GM18507 (cell line): ENCODE results near the gene TMEM178B.

ENCODE experiments used
- DNase-seq: peaks from one replicate; pipeline ENCODE4 v3.0.0; 2011; ENCODE audit warnings: low read depth; ENCODE audit not compliant: insufficient read length; ENCODE audit errors: extremely low spot score
- FAIRE-seq: peaks from 2 replicates; lab custom pipeline; 2011; peaks lifted over from hg19 to GRCh38; lab: Jason Lieb, UNC

TMEM178B gene

GRCh38 chr7:141203177-141203576, 129.3 kb downstream of the TMEM178B start:
- no peak for FAIRE-seq
- DNase-seq = no peak

- no peak for DNase-seq
- FAIRE-seq = no peak
Measured at GRCh38 chr7:141203586-141203985, 129.7 kb downstream of the TMEM178B start.

DNA sequence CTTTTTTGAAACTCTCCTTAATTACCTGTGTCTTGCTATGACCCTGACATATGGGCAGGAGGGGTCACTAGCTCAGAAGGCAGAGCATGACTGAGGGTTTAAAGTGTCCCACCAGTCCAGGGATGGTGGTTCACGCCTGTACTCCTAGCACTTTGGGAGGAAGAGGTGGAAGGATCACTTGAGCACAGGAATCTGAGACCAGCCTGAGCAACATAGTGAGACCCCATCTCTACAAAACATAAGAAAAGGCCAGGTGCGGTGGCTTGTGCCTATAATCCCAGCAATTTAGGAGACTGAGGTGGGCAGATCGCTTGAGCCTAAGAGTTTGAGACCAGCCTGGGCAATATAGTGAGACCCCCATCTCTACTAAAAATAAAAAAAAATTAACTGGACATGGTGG, 133.8 kb downstream of the TMEM178B start:
- no peak for DNase-seq
- FAIRE-seq = no peak

GRCh38 chr7:141208539-141208938, 134.7 kb downstream of the TMEM178B start:
- no peak for FAIRE-seq

DNA sequence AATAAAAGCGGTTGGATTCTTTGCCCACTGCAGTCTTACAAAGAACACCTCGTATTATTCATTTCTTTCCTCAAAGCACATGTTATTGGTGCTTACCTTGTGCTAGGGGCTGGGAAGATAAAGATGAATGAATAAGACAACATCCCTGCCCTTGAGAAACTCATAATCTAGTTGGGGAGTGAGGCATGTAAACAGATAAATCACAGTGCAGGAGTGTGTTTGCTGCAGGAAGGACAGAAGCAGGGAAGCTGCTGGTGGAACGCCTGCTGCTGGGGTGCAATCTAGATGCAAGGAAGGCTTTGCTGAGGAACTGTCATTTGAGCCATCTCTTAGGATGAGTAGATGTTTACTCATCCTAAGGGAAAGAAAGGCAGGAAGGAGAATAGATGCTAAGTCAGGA, 135.6 kb downstream of the TMEM178B start:
- no peak for FAIRE-seq
- no peak for DNase-seq

More at GRCh38 chr7:141208539-141208938, 134.7 kb downstream of the TMEM178B start:
- no peak for DNase-seq

- DNase-seq (no peak), FAIRE-seq (no peak)
Measured at GRCh38 chr7:141210862-141211261, 137.0 kb downstream of the TMEM178B start.

DNA sequence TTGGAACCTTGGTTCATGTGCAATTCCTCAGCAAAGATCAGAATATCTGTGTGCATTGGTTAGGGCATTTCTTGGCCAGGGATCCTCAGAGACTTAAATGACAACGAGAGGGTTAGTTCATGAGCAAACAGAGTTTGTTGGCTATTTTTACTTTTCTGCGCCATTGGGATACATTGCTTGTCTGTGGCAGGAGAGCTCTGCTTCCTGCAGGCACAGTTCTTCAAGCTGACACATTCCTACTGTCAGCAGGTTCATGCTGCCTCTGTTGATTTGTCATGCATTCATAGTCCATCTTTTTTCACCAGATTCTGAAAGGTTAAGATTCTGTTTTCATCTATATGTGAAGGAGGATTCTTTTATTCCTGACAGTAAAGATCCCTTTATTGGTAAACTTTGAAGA, 139.4 kb downstream of the TMEM178B start:
- DNase-seq (no peak), FAIRE-seq (no peak)

DNA sequence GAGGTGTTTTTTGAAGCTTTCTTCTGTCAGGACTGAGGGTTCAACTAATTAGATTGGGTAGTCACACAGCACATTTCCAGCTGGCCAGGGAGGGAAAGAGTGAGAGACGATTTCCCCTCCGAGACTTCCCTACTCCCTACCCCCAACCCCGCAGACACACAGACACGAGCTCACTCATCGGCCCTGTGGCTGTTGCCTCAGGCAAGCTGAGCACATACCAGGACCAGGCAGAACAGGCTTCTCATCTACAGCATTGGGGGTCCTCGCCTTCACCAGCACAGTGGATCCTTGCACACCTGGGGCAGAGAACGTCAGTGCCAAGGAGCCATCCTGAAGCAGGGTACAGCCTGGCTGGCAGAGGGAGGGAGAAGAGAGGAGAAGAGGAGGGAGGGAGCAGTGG, 144.1 kb downstream of the TMEM178B start:
- DNase-seq = no peak
- no peak for FAIRE-seq

DNA sequence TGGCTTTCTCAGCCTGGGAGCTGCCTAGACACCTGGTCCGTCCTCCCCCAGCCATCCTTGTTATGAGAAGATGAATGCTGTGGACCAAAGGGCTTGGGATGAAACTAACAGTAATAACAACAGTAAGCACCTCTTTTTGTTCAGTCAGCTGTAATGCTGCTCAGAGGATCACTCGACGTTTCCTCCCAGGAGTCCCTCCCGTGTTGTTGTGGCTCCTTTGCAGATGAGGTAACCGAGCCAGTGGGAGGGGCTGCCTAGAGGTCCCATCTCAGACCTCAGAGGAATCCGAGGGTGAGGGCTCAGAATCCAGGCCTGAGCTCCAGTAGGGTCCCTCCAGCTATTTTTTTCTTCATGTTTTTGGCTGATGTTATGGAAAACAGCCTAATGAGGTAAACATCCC, 145.1 kb downstream of the TMEM178B start:
- FAIRE-seq (no peak), DNase-seq (no peak)

- FAIRE-seq = no peak
- DNase-seq = no peak
Measured at GRCh38 chr7:141220263-141220880, 146.5 kb downstream of the TMEM178B start.

GRCh38 chr7:141221007-141221612, 147.2 kb downstream of the TMEM178B start:
- no peak for DNase-seq
- no peak for FAIRE-seq

GRCh38 chr7:141225916-141226618, 152.2 kb downstream of the TMEM178B start:
- DNase-seq = no peak
- no peak for FAIRE-seq

GRCh38 chr7:141227454-141227853, 153.6 kb downstream of the TMEM178B start:
- FAIRE-seq (no peak), DNase-seq (no peak)

- FAIRE-seq = no peak
- DNase-seq = no peak
Measured at GRCh38 chr7:141228482-141228881, 154.6 kb downstream of the TMEM178B start.

GRCh38 chr7:141231018-141231792, 157.3 kb downstream of the TMEM178B start:
- no peak for DNase-seq
- FAIRE-seq = no peak

- FAIRE-seq (no peak), DNase-seq (no peak)
Measured at GRCh38 chr7:141232286-141233051, 158.6 kb downstream of the TMEM178B start.

DNA sequence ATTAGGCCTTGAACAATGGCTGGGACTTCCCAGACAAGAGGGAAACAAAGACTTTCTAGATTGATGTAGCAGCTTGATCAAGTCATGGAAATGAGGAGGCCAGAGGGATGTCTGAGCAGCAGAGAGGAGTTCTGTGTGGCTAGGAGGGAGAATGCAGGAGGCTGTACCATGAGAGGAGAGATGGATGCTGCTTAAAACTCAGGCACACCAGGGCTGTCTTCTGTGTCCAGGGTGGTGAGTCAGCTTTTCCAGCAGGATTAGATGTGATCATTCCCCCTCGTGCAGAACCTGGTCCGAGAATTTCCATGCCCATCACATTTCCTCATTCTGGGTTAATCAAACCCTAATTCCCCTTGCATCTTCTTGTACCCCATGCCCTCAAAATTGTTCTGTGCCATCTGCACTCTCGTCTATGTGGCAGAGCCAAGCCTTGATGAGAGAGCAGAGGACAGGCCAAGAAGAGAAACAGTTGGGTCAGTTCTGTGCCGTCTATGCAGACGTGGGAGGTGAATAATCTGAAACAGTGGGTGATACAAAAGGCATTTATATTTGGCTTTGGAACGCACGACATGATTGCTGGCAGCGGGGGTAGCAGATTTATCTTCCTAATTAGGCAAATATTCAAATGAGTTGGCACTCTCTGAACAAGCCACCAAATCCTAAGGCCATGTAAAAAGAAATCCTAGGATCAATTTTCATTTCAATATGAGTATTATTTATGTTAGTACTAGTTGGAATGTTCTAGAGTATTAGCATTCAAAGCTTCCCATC, 160.7 kb downstream of the TMEM178B start:
- DNase-seq (no peak), FAIRE-seq (no peak)

- DNase-seq = no peak
- no peak for FAIRE-seq
Measured at GRCh38 chr7:141235656-141236055, 161.8 kb downstream of the TMEM178B start.
